B cell (primary cell): ENCODE results near the gene RIMBP2. TPM values are rescaled to one million over a fixed set of nuclear protein-coding genes. Genes with fewer than 3 reads are reported as not detected.

Source experiments
- ATAC-seq: fragments of 200-7000 bp; cut with Tn5 transposase; one replicate; pipeline ENCODE4 v1.10.0; 2021; ENCODE audit warnings: low read depth, mild to moderate bottlenecking, moderate number of reproducible peaks, moderate library complexity
- CTCF ChIA-PET: fragments of 350-600 bp; sonication (Branson Sonifier 250); formaldehyde crosslinking; loops from one replicate; lab custom pipeline; 2021; ENCODE audit warnings: antibody characterized with exemption, inconsistent platforms; lab: Charles Lee
- POLR2A ChIA-PET: fragments of 350-600 bp; sonication (Branson Sonifier 250); formaldehyde crosslinking; loops from one replicate; lab custom pipeline; 2021; ENCODE audit warnings: antibody characterized with exemption; lab: Charles Lee
- DNase-seq: peaks from one replicate; pipeline ENCODE4 v3.0.0; 2013
- H2AFZ ChIP-seq: 2 replicates; pipeline ENCODE4 v1.6.1; 2012; ENCODE audit warnings: mild to moderate bottlenecking, low read depth, low read length; ENCODE audit not compliant: insufficient read depth, poor library complexity, severe bottlenecking
- H3K27ac ChIP-seq, 2 donors: 1 replicate in 1 of 2; 2 replicates in 1 of 2; pipeline ENCODE4 v1.5.1; 2012 to 2013; ENCODE audit warnings: low read length in 2 of 2, mild to moderate bottlenecking in 2 of 2, moderate library complexity in 1 of 2
- H3K27me3 ChIP-seq, 4 experiments: fragments of 200-600 bp in 1 of 4; sonication (generic) in 1 of 4; replicated peaks in 1 of 4; 1 replicate in 2 of 4; 2 replicates in 2 of 4; pipeline versions ENCODE4 v1.6.1 to v1.7.0; 2013 to 2016; ENCODE audit warnings: low read length in 3 of 4, mild to moderate bottlenecking in 2 of 4, mixed read lengths in 1 of 4, moderate library complexity in 1 of 4; ENCODE audit not compliant: insufficient read depth in 4 of 4, control insufficient read depth in 3 of 4; ENCODE audit errors: control extremely low read depth in 1 of 4
- H3K36me3 ChIP-seq, 2 experiments: replicated peaks in 1 of 2; 1 replicate in 1 of 2; 2 replicates in 1 of 2; pipeline versions ENCODE4 v1.6.1 to v1.7.1; 2013; ENCODE audit warnings: low read length in 1 of 2; ENCODE audit not compliant: insufficient read depth in 2 of 2, control insufficient read depth in 1 of 2; ENCODE audit errors: control extremely low read depth in 1 of 2, extremely low read depth in 1 of 2
- H3K4me1 ChIP-seq, 2 donors: fragments of 200-600 bp in 1 of 2; sonication (generic) in 1 of 2; 1 replicate in 1 of 2; 2 replicates in 1 of 2; pipeline versions ENCODE4 v1.5.1 to v1.6.1; 2013 to 2017; ENCODE audit warnings: low read length in 2 of 2; ENCODE audit not compliant: control insufficient read depth in 2 of 2, insufficient read depth in 2 of 2
- H3K4me2 ChIP-seq: replicated peaks from 2 replicates; pipeline ENCODE3; 2012; ENCODE audit warnings: mild to moderate bottlenecking, low read depth, low read length; ENCODE audit not compliant: poor library complexity, severe bottlenecking
- H3K4me3 ChIP-seq, 5 experiments: fragments of 200-600 bp in 1 of 5; sonication (generic) in 1 of 5; 1 replicate in 3 of 5; 2 replicates in 2 of 5; pipeline versions ENCODE4 v1.5.1 to v1.7.0; 2011 to 2016; ENCODE audit warnings: low read length in 4 of 5, mild to moderate bottlenecking in 4 of 5, low read depth in 2 of 5, control low read depth in 1 of 5, moderate library complexity in 1 of 5; ENCODE audit not compliant: insufficient read depth in 1 of 5; ENCODE audit errors: control extremely low read depth in 1 of 5, extremely low read depth in 1 of 5
- H3K79me2 ChIP-seq: fragments of 200-600 bp; sonication (generic); one replicate; pipeline ENCODE4 v1.6.0; 2016; ENCODE audit warnings: low read length; ENCODE audit not compliant: control insufficient read depth, insufficient read depth
- H3K9ac ChIP-seq: fragments of 200-600 bp; sonication (generic); 2 replicates; pipeline ENCODE4 v1.6.1; 2017; ENCODE audit warnings: mild to moderate bottlenecking, low read length, moderate library complexity
- H3K9me3 ChIP-seq, 3 donors: one replicate each; pipeline versions ENCODE4 v1.6.1 to v1.7.1; 2013; ENCODE audit warnings: low read length in 2 of 3; ENCODE audit not compliant: control insufficient read depth in 2 of 3, insufficient read depth in 1 of 3; ENCODE audit errors: control extremely low read depth in 1 of 3
- H4K20me1 ChIP-seq: 2 replicates; pipeline ENCODE4 v1.6.0; 2012; ENCODE audit warnings: mild to moderate bottlenecking, low read length; ENCODE audit not compliant: insufficient read depth, control insufficient read depth, poor library complexity, severe bottlenecking
- H3K27ac Mint-ChIP-seq: one replicate; pipeline ENCODE4 v1.8.0; 2021; ENCODE audit warnings: mixed read lengths
- H3K27me3 Mint-ChIP-seq: one replicate; pipeline ENCODE4 v1.8.0; 2021; ENCODE audit warnings: mixed read lengths
- H3K4me1 Mint-ChIP-seq: one replicate; pipeline ENCODE4 v1.8.0; 2021; ENCODE audit warnings: mixed read lengths
- H3K4me3 Mint-ChIP-seq: one replicate; pipeline ENCODE4 v1.8.0; 2021; ENCODE audit warnings: mixed read lengths
- H3K9me3 Mint-ChIP-seq: one replicate; pipeline ENCODE4 v1.8.0; 2022; ENCODE audit warnings: mixed read lengths; ENCODE audit not compliant: insufficient read depth
- EZH2 ChIP-seq: IDR thresholded peaks from 2 replicates; pipeline ENCODE4 v1.6.1; 2012; ENCODE audit warnings: borderline replicate concordance, low read depth, mild to moderate bottlenecking, moderate library complexity, low read length; ENCODE audit not compliant: insufficient read depth, poor library complexity, severe bottlenecking
- WGBS: methylation state at CpG from one replicate; pipeline ENCODE4 v1.1.5; 2013; ENCODE audit warnings: missing lambda C conversion rate; ENCODE audit not compliant: insufficient coverage; 5-methylcytosine and 5-hydroxymethylcytosine counted together
- intact Hi-C: fragments of 100-400 bp; cut with micrococcal nuclease; formaldehyde crosslinking; loops from one replicate; pipeline ENCODE4 v1.10.0; 2022
- polyA plus RNA-seq: library from polyadenylated mRNA; depleted of rRNA; stranded (reverse); fragments of >200 nt; gene quantifications from 2 replicates; pipeline ENCODE4 v1.2.3, GENCODE V29; 2012
- total RNA-seq, 2 donors: library from RNA; stranded (reverse); fragments of 120-200 nt in 1 of 2; gene quantifications; 1 replicate in 1 of 2; 2 replicates in 1 of 2; pipeline versions ENCODE4 v1.2.3 to v1.2.4, GENCODE V29; 2013 to 2022
- TF ChIP-seq, protein P1 (sequence below): fragments of 200-600 bp; IDR thresholded peaks from one replicate; pipeline ENCODE4 v1.8.0; 2022; ENCODE audit warnings: antibody characterized with exemption, mild to moderate bottlenecking

Gene RIMBP2
- total and polyA plus RNA-seq, 2 donors (not counting 1 experiment from before 2014, with no cell fraction given): not detected

GRCh38 chr12:130715150-130715997 lies 725 bp downstream of the RIMBP2 start:
- no peaks in the 10 kb centered on the region for H4K20me1 ChIP-seq
- H3K4me3 ChIP-seq: no peak overlapping the region
- Mint-ChIP-seq H3K9me3 (peaks cover 4% of the 10 kb centered on the region), H3K27me3 (peaks cover 50% of the 10 kb centered on the region), H3K4me1 (no peaks in the 10 kb centered on the region), H3K27ac (no peak overlapping the region), H3K4me3 (no peak overlapping the region)
- no peaks in the 10 kb centered on the region for H3K79me2 ChIP-seq
- TF ChIP-seq EZH2: no peak
- TF ChIP-seq, protein P1, sequence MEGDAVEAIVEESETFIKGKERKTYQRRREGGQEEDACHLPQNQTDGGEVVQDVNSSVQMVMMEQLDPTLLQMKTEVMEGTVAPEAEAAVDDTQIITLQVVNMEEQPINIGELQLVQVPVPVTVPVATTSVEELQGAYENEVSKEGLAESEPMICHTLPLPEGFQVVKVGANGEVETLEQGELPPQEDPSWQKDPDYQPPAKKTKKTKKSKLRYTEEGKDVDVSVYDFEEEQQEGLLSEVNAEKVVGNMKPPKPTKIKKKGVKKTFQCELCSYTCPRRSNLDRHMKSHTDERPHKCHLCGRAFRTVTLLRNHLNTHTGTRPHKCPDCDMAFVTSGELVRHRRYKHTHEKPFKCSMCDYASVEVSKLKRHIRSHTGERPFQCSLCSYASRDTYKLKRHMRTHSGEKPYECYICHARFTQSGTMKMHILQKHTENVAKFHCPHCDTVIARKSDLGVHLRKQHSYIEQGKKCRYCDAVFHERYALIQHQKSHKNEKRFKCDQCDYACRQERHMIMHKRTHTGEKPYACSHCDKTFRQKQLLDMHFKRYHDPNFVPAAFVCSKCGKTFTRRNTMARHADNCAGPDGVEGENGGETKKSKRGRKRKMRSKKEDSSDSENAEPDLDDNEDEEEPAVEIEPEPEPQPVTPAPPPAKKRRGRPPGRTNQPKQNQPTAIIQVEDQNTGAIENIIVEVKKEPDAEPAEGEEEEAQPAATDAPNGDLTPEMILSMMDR: no peak
- H3K4me1 ChIP-seq: peaks cover 6 to 8% of the 10 kb centered on the region in 2 donors
- no peak for DNase-seq
- no peak overlapping the region for H2AFZ ChIP-seq
- ChIA-PET POLR2A (no interaction called here), CTCF (no interaction called here)
- peaks cover 0 to 14% (median 0%) of the 10 kb centered on the region in 3 donors for H3K9me3 ChIP-seq
- no peaks in the 10 kb centered on the region for H3K36me3 ChIP-seq
- no peak for ATAC-seq
- 2% methylated on average over 41 of the region's 42 CpGs for WGBS
- peaks cover 0 to 34% (median 6%) of the 10 kb centered on the region in 4 experiments for H3K27me3 ChIP-seq
- intact Hi-C loops: no loop called here
- no peak overlapping the region for H3K27ac ChIP-seq
- no peak overlapping the region for H3K9ac ChIP-seq
- no peak overlapping the region for H3K4me2 ChIP-seq

DNA sequence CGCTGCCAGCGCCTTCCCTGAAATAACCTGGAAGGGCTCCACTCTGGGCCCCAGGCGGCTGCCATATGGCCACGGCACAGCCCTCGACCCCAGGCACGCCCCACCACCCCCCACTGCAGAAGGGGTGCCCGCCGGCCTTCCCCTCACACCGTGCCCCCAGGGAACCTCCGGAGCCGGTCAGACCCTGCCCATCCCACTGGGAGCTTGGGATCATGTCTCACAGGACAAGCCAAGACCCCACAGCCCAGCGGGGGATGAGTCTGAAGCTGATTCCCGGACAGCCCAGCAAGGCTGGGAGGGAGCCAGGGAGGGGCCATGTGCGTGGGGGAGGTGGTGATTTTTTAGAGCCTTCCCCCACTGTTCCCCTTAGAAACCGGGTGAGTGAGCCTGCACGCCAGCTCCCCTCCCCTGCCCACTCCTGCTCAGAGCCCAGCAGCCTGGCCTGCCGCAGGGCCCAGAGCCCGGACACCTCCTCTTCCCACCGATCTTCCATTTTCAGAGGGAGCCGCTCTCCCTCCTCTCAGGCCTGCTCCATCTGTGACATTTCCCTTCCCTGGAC lies 1.4 kb downstream of the RIMBP2 start:
- Histone ChIP-seq H3K9ac (no peak overlapping the region), H2AFZ (no peak overlapping the region), H3K36me3 (no peaks in the 10 kb centered on the region), H3K4me3 (no peak overlapping the region), H3K4me2 (peak overlapping the region; percentile 35), H3K27ac (no peak overlapping the region), H3K79me2 (no peaks in the 10 kb centered on the region), H3K27me3 (peaks cover 0 to 34% (median 6%) of the 10 kb centered on the region in 4 experiments), H4K20me1 (no peaks in the 10 kb centered on the region), H3K9me3 (peaks cover 0 to 10% (median 0%) of the 10 kb centered on the region in 3 donors), H3K4me1 (peaks cover 6 to 8% of the 10 kb centered on the region in 2 donors)
- no peak overlapping the region for H3K27ac Mint-ChIP-seq
- 8% methylated on average over 14 of the region's 20 CpGs for WGBS
- ATAC-seq (no peak), DNase-seq (no peak)
- peaks cover 53% of the 10 kb centered on the region for H3K27me3 Mint-ChIP-seq
- ChIA-PET CTCF (no interaction called here), POLR2A (no interaction called here)
- intact Hi-C loops: no loop called here
- TF ChIP-seq, protein P1: no peak
- no peak for TF ChIP-seq EZH2
- no peaks in the 10 kb centered on the region for H3K4me1 Mint-ChIP-seq
- no peak overlapping the region for H3K4me3 Mint-ChIP-seq
- peaks cover 4% of the 10 kb centered on the region for H3K9me3 Mint-ChIP-seq
